ENCODE data around the gene MXI1.

- TF ChIP-seq, protein P1, sequence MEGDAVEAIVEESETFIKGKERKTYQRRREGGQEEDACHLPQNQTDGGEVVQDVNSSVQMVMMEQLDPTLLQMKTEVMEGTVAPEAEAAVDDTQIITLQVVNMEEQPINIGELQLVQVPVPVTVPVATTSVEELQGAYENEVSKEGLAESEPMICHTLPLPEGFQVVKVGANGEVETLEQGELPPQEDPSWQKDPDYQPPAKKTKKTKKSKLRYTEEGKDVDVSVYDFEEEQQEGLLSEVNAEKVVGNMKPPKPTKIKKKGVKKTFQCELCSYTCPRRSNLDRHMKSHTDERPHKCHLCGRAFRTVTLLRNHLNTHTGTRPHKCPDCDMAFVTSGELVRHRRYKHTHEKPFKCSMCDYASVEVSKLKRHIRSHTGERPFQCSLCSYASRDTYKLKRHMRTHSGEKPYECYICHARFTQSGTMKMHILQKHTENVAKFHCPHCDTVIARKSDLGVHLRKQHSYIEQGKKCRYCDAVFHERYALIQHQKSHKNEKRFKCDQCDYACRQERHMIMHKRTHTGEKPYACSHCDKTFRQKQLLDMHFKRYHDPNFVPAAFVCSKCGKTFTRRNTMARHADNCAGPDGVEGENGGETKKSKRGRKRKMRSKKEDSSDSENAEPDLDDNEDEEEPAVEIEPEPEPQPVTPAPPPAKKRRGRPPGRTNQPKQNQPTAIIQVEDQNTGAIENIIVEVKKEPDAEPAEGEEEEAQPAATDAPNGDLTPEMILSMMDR (conservative IDR thresholded peaks at IDR 0.05; ENCODE audit: low read length): no peak
- no peak for TF ChIP-seq EZH2phosphoT487 (IDR thresholded peaks at IDR 0.05; ENCODE audit: borderline replicate concordance)
Observed at GRCh38 chr10:110205051-110205675, 2.2 kb upstream of the MXI1 start.

Measured in Loucy (cell line).